ENCODE results near the gene ZNF385C.
A peak's percentile ranks its signal among the peaks of the same experiment; 100 is the strongest.

Gene ZNF385C

DNA sequence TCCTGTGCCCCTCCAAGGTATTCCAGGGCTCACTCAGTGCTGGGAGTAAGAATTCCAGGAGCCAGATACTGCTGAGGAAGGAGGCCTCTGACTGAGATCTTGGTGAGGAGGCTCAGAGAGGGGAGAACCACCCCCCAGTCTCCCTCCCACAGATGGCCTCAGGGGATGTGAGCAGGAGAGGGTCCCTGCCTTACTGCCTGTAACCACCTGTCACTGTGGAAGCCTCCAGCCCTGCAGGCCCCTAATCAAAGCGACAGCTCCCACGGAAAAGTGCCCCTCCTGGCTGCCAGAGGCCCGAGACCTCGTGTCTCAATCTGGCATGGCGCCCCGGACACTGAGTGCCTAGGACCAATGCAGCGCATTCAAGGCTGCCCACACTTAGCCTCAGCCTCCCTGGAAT, 40.2 kb downstream of the ZNF385C start:
- no peak for DNase-seq (ENCODE audit: insufficient read length, low spot score)
- no peak for FAIRE-seq

DNA sequence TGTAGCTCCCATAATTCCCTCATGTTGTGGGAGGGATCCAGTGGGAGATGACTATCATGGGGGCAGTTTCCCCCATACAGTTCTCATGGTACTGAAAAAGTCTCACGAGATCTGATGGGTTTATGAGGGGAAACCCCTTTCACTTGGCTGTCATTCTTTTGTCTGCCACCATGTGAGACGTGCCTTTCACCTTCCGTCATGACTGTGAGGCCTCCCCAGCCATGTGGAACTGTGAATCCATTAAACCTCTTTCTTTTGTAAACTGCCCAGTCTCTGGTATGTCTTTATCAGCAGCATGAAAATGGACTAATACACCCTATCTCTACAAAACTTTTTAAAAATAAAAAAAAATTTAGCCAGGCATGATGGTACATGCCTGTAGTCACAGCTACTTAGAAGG, 41.6 kb downstream of the ZNF385C start:
- no peak for TF ChIP-seq SPI1 (IDR thresholded peaks at IDR 0.05; ENCODE audit: low read depth, low read length)
- TF ChIP-seq POLR2A (IDR thresholded peaks at IDR 0.05; ENCODE audit: low read depth, low read length), result no peak
- TF ChIP-seq POLR2AphosphoS5 (IDR thresholded peaks at IDR 0.05; ENCODE audit: low read depth, low read length), result no peak
- no peak for TF ChIP-seq TAF1 (IDR thresholded peaks at IDR 0.05; ENCODE audit: low read depth, low read length)
- TF ChIP-seq PAX5 (IDR thresholded peaks at IDR 0.05; ENCODE audit: insufficient read depth, low read length, severe bottlenecking), result no peak
- TF ChIP-seq POU2F2 (IDR thresholded peaks at IDR 0.05; ENCODE audit: low read depth, low read length), result no peak
- DNase-seq (ENCODE audit: insufficient read length, low spot score) (no peak), FAIRE-seq (no peak)

More for the DNA sequence above, 40.2 kb downstream of the ZNF385C start:
- TF ChIP-seq TAF1 (IDR thresholded peaks at IDR 0.05; ENCODE audit: low read depth, low read length), result no peak
- TF ChIP-seq POU2F2 (IDR thresholded peaks at IDR 0.05; ENCODE audit: low read depth, low read length), result no peak
- no peak for TF ChIP-seq SPI1 (IDR thresholded peaks at IDR 0.05; ENCODE audit: low read depth, low read length)
- TF ChIP-seq POLR2AphosphoS5 (IDR thresholded peaks at IDR 0.05; ENCODE audit: low read depth, low read length), result no peak
- no peak for TF ChIP-seq PAX5 (IDR thresholded peaks at IDR 0.05; ENCODE audit: insufficient read depth, low read length, severe bottlenecking)

GRCh38 chr17:42055496-42055895, 42.8 kb downstream of the ZNF385C start:
- TF ChIP-seq POLR2A (IDR thresholded peaks at IDR 0.05; ENCODE audit: low read depth, low read length) (no peak), TAF1 (IDR thresholded peaks at IDR 0.05; ENCODE audit: low read depth, low read length) (no peak)
- FAIRE-seq (no peak), DNase-seq (ENCODE audit: insufficient read length, low spot score) (no peak)

DNA sequence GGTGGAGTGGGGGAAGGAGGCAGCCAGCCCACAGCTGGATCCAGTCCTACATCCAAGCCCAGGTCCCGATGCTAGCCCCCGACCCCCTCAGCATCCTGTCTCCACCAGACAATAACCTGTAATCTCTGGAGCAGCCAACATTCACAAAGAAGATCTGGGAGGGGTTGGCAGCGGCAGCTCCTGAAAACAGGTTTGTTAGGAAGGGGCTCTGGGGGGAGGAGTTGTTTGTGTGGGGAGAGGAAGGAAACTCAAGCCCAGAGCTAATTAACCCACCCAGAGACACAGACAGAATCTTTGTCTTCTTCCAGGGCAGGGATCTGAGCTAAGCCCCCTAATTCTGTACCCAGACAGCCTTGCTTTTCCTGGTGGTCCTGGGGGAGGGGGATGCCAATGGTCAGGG, 43.2 kb downstream of the ZNF385C start:
- DNase-seq (ENCODE audit: insufficient read length, low spot score) (no peak), FAIRE-seq (no peak)
- TF ChIP-seq PAX5 (IDR thresholded peaks at IDR 0.05; ENCODE audit: insufficient read depth, low read length, severe bottlenecking) (no peak), POLR2A (IDR thresholded peaks at IDR 0.05; ENCODE audit: low read depth, low read length) (no peak), SPI1 (IDR thresholded peaks at IDR 0.05; ENCODE audit: low read depth, low read length) (no peak), POU2F2 (IDR thresholded peaks at IDR 0.05; ENCODE audit: low read depth, low read length) (no peak), TAF1 (IDR thresholded peaks at IDR 0.05; ENCODE audit: low read depth, low read length) (no peak), POLR2AphosphoS5 (IDR thresholded peaks at IDR 0.05; ENCODE audit: low read depth, low read length) (no peak)

DNA sequence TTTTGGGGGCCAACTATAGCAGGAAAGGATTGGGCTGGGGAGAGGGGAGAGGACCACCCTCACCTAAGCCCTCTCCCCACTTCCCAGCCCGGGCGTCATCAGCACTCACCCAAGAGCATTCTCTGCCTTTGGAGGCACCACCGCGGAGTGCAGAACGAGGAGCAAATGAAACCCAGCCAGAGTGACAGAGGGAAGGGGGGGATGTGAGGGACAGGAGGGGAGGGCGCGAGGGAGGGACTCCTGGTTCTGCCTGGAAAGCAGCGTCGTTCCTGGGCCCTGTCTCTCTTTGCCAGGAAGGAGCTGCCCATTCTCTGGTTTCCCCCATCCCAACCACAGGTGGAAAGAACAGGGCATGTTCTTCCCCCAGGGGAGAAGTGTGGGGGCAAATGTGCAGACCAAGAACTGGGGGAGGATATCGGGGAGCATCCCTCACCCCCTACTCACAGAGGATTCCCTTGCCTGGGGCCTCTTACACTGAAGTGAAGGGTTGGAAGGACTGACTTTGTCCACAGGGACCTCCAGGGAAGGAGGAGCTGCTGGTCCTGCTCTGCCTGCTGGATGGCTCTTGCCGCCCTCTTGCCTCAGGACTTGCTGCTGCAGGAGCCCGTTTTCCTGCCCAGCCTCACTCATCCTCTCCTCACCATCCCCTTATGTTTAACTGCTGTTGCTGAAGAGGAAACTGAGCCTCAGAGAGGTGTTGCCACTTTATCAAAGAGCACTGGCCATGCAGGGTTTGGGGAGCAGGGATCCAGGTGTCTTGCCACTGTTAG, 44.4 kb downstream of the ZNF385C start:
- FAIRE-seq, result no peak
- TF ChIP-seq POLR2A (IDR thresholded peaks at IDR 0.05; ENCODE audit: low read depth, low read length) (no peak), POLR2AphosphoS5 (IDR thresholded peaks at IDR 0.05; ENCODE audit: low read depth, low read length) (no peak), SPI1 (IDR thresholded peaks at IDR 0.05; ENCODE audit: low read depth, low read length) (no peak), PAX5 (IDR thresholded peaks at IDR 0.05; ENCODE audit: insufficient read depth, low read length, severe bottlenecking) (no peak), POU2F2 (IDR thresholded peaks at IDR 0.05; ENCODE audit: low read depth, low read length) (no peak), TAF1 (IDR thresholded peaks at IDR 0.05; ENCODE audit: low read depth, low read length) (no peak)
- DNase-seq (ENCODE audit: insufficient read length, low spot score), result no peak

DNA sequence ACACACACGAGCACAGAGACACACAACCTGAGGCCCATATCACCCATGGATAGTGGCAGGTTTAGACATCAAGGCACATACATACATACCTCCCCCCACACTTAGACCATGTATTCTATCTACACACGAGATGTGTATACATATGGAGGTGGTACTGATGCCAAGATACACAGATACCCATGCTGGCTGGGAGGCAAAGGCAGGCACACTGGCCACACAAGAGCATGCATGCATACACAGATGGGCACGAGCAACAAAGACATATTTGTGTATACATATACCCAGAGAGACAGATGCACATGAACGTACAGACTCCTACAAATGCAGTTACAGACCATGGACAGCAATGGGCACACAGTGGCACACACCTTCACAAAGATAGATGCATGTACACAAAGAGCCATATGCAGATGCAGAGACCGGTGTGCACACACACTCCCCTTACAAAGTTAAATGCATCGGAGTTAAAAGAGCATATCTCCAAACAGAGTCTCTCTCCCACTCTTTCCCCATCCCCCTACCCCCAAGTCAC, 45.9 kb downstream of the ZNF385C start:
- no peak for DNase-seq (ENCODE audit: insufficient read length, low spot score)
- TF ChIP-seq POU2F2 (IDR thresholded peaks at IDR 0.05; ENCODE audit: low read depth, low read length) (no peak), SPI1 (IDR thresholded peaks at IDR 0.05; ENCODE audit: low read depth, low read length) (no peak), PAX5 (IDR thresholded peaks at IDR 0.05; ENCODE audit: insufficient read depth, low read length, severe bottlenecking) (no peak), TAF1 (IDR thresholded peaks at IDR 0.05; ENCODE audit: low read depth, low read length) (no peak), POLR2AphosphoS5 (IDR thresholded peaks at IDR 0.05; ENCODE audit: low read depth, low read length) (no peak), POLR2A (IDR thresholded peaks at IDR 0.05; ENCODE audit: low read depth, low read length) (no peak)
- FAIRE-seq, result no peak

DNA sequence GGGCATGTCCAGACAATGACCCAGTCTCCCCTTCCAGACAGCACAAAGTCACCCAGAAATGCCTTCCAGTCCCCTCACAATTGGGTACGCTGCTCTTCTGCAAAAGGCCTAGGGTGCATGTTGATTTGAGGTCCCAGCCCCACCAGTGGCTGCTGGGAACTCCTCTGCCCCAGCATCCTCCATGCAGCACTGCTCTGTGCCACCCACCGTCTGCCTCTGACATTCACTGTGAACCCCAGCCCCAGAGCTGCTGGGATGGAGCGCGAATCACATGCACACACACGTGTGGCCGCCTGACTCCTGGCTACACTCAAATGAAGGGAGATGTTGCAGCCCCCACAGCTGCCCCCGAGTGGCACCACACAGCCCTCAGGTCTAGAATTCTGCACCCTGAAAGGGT, 46.6 kb downstream of the ZNF385C start:
- TF ChIP-seq POU2F2 (IDR thresholded peaks at IDR 0.05; ENCODE audit: low read depth, low read length) (no peak), POLR2A (IDR thresholded peaks at IDR 0.05; ENCODE audit: low read depth, low read length) (no peak), TAF1 (IDR thresholded peaks at IDR 0.05; ENCODE audit: low read depth, low read length) (no peak), PAX5 (IDR thresholded peaks at IDR 0.05; ENCODE audit: insufficient read depth, low read length, severe bottlenecking) (no peak), SPI1 (IDR thresholded peaks at IDR 0.05; ENCODE audit: low read depth, low read length) (no peak), POLR2AphosphoS5 (IDR thresholded peaks at IDR 0.05; ENCODE audit: low read depth, low read length) (no peak)
- DNase-seq (ENCODE audit: insufficient read length, low spot score), result no peak

GRCh38 chr17:42051013-42051400, 47.3 kb downstream of the ZNF385C start:
- no peak for DNase-seq (ENCODE audit: insufficient read length, low spot score)
- TF ChIP-seq POU2F2 (IDR thresholded peaks at IDR 0.05; ENCODE audit: low read depth, low read length), result no peak
- no peak for TF ChIP-seq PAX5 (IDR thresholded peaks at IDR 0.05; ENCODE audit: insufficient read depth, low read length, severe bottlenecking)
- TF ChIP-seq POLR2A (IDR thresholded peaks at IDR 0.05; ENCODE audit: low read depth, low read length), result no peak
- TF ChIP-seq SPI1 (IDR thresholded peaks at IDR 0.05; ENCODE audit: low read depth, low read length), result no peak
- no peak for TF ChIP-seq POLR2AphosphoS5 (IDR thresholded peaks at IDR 0.05; ENCODE audit: low read depth, low read length)
- no peak for TF ChIP-seq TAF1 (IDR thresholded peaks at IDR 0.05; ENCODE audit: low read depth, low read length)
- no peak for FAIRE-seq

More for the DNA sequence above, 46.6 kb downstream of the ZNF385C start:
- FAIRE-seq, result no peak

- peak; percentile 54 for FAIRE-seq
- no peak for TF ChIP-seq POLR2AphosphoS5 (IDR thresholded peaks at IDR 0.05; ENCODE audit: low read depth, low read length)
- TF ChIP-seq TAF1 (IDR thresholded peaks at IDR 0.05; ENCODE audit: low read depth, low read length), result no peak
- TF ChIP-seq SPI1 (IDR thresholded peaks at IDR 0.05; ENCODE audit: low read depth, low read length), result no peak
- no peak for TF ChIP-seq PAX5 (IDR thresholded peaks at IDR 0.05; ENCODE audit: insufficient read depth, low read length, severe bottlenecking)
- no peak for TF ChIP-seq POU2F2 (IDR thresholded peaks at IDR 0.05; ENCODE audit: low read depth, low read length)
- TF ChIP-seq POLR2A (IDR thresholded peaks at IDR 0.05; ENCODE audit: low read depth, low read length), result no peak
- peak; percentile 71 for DNase-seq (ENCODE audit: insufficient read length, low spot score)
Measured at GRCh38 chr17:42050393-42051012, 47.8 kb downstream of the ZNF385C start, which contains the start of gene C17orf113. TSS of gene C17orf113 (minus strand) at chr17:42050601. CDS start at chr17:42043376, 7,225 bp downstream.

All from GM12891 (cell line).